Measurements from ENCODE around the gene SLC35E1.

DNA sequence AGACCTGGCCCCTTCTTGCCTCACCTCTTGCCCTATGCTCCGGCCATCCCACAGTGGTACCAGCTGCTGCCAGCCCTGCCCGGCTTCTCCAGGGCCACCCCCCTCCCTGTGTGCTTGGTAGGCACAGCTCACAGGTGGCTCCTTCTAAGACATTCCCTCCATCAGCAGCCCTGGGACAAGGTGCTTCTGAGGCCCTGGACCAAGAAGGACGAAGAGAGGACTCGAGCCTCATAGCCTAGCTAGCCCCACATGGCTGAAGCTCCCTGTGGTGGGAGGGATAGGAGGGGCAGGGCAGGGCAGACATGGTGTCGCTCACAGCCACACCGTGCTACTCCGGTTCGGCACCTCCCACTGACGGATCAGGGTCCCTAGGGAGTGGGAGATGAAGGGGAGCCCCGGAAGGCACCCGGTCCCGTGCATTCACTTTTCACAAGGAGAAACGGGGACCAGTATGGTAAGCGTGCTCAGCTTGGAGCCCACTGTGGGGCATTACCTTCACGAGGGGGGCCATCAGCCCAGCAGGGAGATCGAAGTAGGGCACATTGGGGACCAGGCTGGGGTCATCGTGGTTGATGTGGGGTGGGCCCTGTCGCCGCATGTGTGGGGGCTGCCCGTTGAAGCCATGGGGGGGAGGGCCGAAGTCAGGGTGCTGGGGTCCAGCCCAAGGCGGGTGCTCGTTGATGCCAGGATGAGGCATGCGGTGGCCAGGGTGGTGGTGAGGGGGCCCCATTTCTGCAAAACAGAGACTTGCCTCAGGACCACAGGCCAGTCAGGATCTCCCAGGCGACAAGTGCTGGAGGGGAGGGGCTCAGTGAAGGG, 49.4 kb downstream of the SLC35E1 start:
- no peak for TF ChIP-seq POLR2A (IDR thresholded peaks at IDR 0.05; ENCODE audit: low read length)
- no peak for TF ChIP-seq GATA1 (IDR thresholded peaks at IDR 0.05; ENCODE audit: low read depth, low read length)
